H9 (cell line): Measurements from ENCODE around the gene VEGFA. TPM values are rescaled to one million over a fixed set of nuclear protein-coding genes. Genes with fewer than 3 reads are reported as not detected.

Experiments
- DNase-seq: peaks from one replicate; pipeline ENCODE4 v3.0.0-alpha.2; 2017
- H2AFZ ChIP-seq: one replicate; pipeline ENCODE4 v1.6.1; 2013; ENCODE audit warnings: mild to moderate bottlenecking, low read length, control low read depth, moderate library complexity
- H2AK5ac ChIP-seq: 2 replicates; pipeline ENCODE4 v1.6.1; 2013; ENCODE audit warnings: low read length, control low read depth, mixed read lengths; ENCODE audit not compliant: insufficient read length
- H2BK120ac ChIP-seq: one replicate; pipeline ENCODE4 v1.6.1; 2013; ENCODE audit warnings: low read depth, mild to moderate bottlenecking, low read length, control low read depth, inconsistent platforms; ENCODE audit not compliant: poor library complexity, severe bottlenecking
- H2BK12ac ChIP-seq: 2 replicates; pipeline ENCODE4 v1.6.1; 2013; ENCODE audit warnings: low read length, control low read depth, mixed read lengths, low read depth; ENCODE audit not compliant: insufficient read length
- H2BK15ac ChIP-seq: 2 replicates; pipeline ENCODE4 v1.6.1; 2013; ENCODE audit warnings: low read depth, low read length, control low read depth
- H2BK20ac ChIP-seq: one replicate; pipeline ENCODE4 v1.6.1; 2013; ENCODE audit warnings: low read depth, mild to moderate bottlenecking, low read length, control low read depth, inconsistent platforms; ENCODE audit not compliant: poor library complexity, severe bottlenecking
- H2BK5ac ChIP-seq: 2 replicates; pipeline ENCODE4 v1.6.1; 2013; ENCODE audit warnings: low read length, control low read depth, mixed read lengths; ENCODE audit not compliant: insufficient read length
- H3K14ac ChIP-seq: 2 replicates; pipeline ENCODE4 v1.6.1; 2013; ENCODE audit warnings: low read length, control low read depth; ENCODE audit not compliant: insufficient read depth
- H3K18ac ChIP-seq: 2 replicates; pipeline ENCODE4 v1.6.1; 2013; ENCODE audit warnings: low read depth, mild to moderate bottlenecking, mixed read lengths, low read length, control low read depth; ENCODE audit not compliant: insufficient read length
- H3K23ac ChIP-seq: 2 replicates; pipeline ENCODE4 v1.6.1; 2013; ENCODE audit warnings: low read length, control low read depth, mixed read lengths, low read depth; ENCODE audit not compliant: insufficient read length
- H3K23me2 ChIP-seq: 2 replicates; pipeline ENCODE4 v1.6.1; 2013; ENCODE audit warnings: low read depth, mild to moderate bottlenecking, mixed read lengths, low read length, control low read depth; ENCODE audit not compliant: insufficient read length, poor library complexity, severe bottlenecking
- H3K27ac ChIP-seq: 2 replicates; pipeline ENCODE4 v1.5.1; 2013; ENCODE audit warnings: low read length, control low read depth, mixed read lengths, low read depth; ENCODE audit not compliant: insufficient read length
- H3K27me3 ChIP-seq: 2 replicates; pipeline ENCODE4 v1.6.1; 2013; ENCODE audit warnings: low read length, control low read depth, inconsistent platforms; ENCODE audit not compliant: insufficient read depth
- H3K4ac ChIP-seq: 2 replicates; pipeline ENCODE4 v1.6.1; 2013; ENCODE audit warnings: low read depth, mild to moderate bottlenecking, control low read depth, inconsistent platforms, low read length, moderate library complexity
- H3K4me1 ChIP-seq: 2 replicates; pipeline ENCODE4 v1.6.1; 2013; ENCODE audit warnings: low read length, control low read depth, inconsistent platforms; ENCODE audit not compliant: insufficient read depth
- H3K4me2 ChIP-seq: 2 replicates; pipeline ENCODE4 v1.6.1; 2013; ENCODE audit warnings: low read length, control low read depth, mixed read lengths; ENCODE audit not compliant: insufficient read length, insufficient read depth
- H3K56ac ChIP-seq: 2 replicates; pipeline ENCODE4 v1.6.1; 2013; ENCODE audit warnings: low read depth, mild to moderate bottlenecking, mixed read lengths, low read length, control low read depth; ENCODE audit not compliant: insufficient read length
- H3K79me1 ChIP-seq: 2 replicates; pipeline ENCODE4 v1.6.1; 2013; ENCODE audit warnings: low read depth, mild to moderate bottlenecking, moderate library complexity, low read length, control low read depth, inconsistent platforms; ENCODE audit not compliant: insufficient read depth, poor library complexity, severe bottlenecking
- H3K79me2 ChIP-seq: 2 replicates; pipeline ENCODE4 v1.6.1; 2013; ENCODE audit warnings: low read length, control low read depth, inconsistent platforms; ENCODE audit not compliant: insufficient read depth
- H3K9ac ChIP-seq: 2 replicates; pipeline ENCODE4 v1.6.1; 2013; ENCODE audit warnings: low read length, control low read depth, mixed read lengths; ENCODE audit not compliant: insufficient read length; ENCODE audit errors: extremely low read depth
- H3K9me3 ChIP-seq: one replicate; pipeline ENCODE4 v1.6.1; 2013; ENCODE audit warnings: low read depth, low read length, inconsistent platforms; ENCODE audit not compliant: control insufficient read depth
- H3T11ph ChIP-seq: one replicate; pipeline ENCODE4 v1.6.1; 2013; ENCODE audit warnings: mild to moderate bottlenecking, low read length, control low read depth, inconsistent platforms
- H4K20me1 ChIP-seq: one replicate; pipeline ENCODE4 v1.6.1; 2013; ENCODE audit not compliant: control insufficient read depth, insufficient read length, insufficient read depth
- H4K5ac ChIP-seq: 2 replicates; pipeline ENCODE4 v1.6.1; 2013; ENCODE audit warnings: low read depth, mild to moderate bottlenecking, mixed read lengths, low read length, control low read depth; ENCODE audit not compliant: insufficient read length
- H4K8ac ChIP-seq: replicated peaks from 2 replicates; pipeline ENCODE4 v1.6.1; 2013; ENCODE audit warnings: low read length, control low read depth, mixed read lengths, low read depth; ENCODE audit not compliant: insufficient read length
- H4K91ac ChIP-seq: 2 replicates; pipeline ENCODE4 v1.6.1; 2013; ENCODE audit warnings: low read depth, mild to moderate bottlenecking, moderate library complexity, mixed read lengths, low read length, control low read depth; ENCODE audit not compliant: insufficient read length
- H3K27ac Mint-ChIP-seq, 3 experiments: 2 replicates in 2 of 3; 3 replicates in 1 of 3; pipeline ENCODE4 v1.8.0; 2020 to 2021; ENCODE audit warnings: mixed read lengths in 3 of 3, mild to moderate bottlenecking in 1 of 3, moderate library complexity in 1 of 3
- H3K27me3 Mint-ChIP-seq: 2 replicates; pipeline ENCODE4 v1.8.0; 2021; ENCODE audit warnings: low read depth, mild to moderate bottlenecking, moderate library complexity, mixed read lengths
- H3K36me3 Mint-ChIP-seq, 3 experiments: 2 replicates in 2 of 3; 3 replicates in 1 of 3; pipeline ENCODE4 v1.8.0; 2020 to 2021; ENCODE audit warnings: low read depth in 3 of 3, mixed read lengths in 3 of 3; ENCODE audit not compliant: insufficient read depth in 1 of 3
- H3K4me1 Mint-ChIP-seq, 2 experiments: 2 replicates each; pipeline ENCODE4 v1.8.0; 2020; ENCODE audit warnings: mixed read lengths in 2 of 2
- H3K4me3 Mint-ChIP-seq, 2 experiments: 2 replicates in 1 of 2; 3 replicates in 1 of 2; pipeline ENCODE4 v1.8.0; 2020 to 2021; ENCODE audit warnings: mild to moderate bottlenecking in 2 of 2, mixed read lengths in 2 of 2, moderate library complexity in 1 of 2
- H3K9me3 Mint-ChIP-seq, 2 experiments: 2 replicates in 1 of 2; 3 replicates in 1 of 2; pipeline ENCODE4 v1.8.0; 2020; ENCODE audit warnings: mild to moderate bottlenecking in 2 of 2, mixed read lengths in 2 of 2, moderate library complexity in 1 of 2
- WGBS: extraction: QIAGEN DNeasy Blood & Tissue Kit; methylation state at CpG from one replicate; pipeline ENCODE4 v1.1.7; 2013; ENCODE audit warnings: missing lambda C conversion rate, low lambda C conversion rate, mixed read lengths; ENCODE audit not compliant: insufficient read length; ENCODE audit errors: extremely low coverage; 5-methylcytosine and 5-hydroxymethylcytosine counted together
- total RNA-seq: library from RNA; stranded (reverse); gene quantifications from 2 replicates; pipeline ENCODE4 v1.2.1, GENCODE V29; 2021
- TF ChIP-seq, protein P1 (sequence below): fragments of 200-600 bp; sonication (generic); conservative IDR thresholded peaks from 3 replicates; pipeline ENCODE4 v1.8.0; 2021; ENCODE audit warnings: antibody characterized with exemption, mild to moderate bottlenecking

Gene VEGFA
- total RNA-seq, 1 experiment from 2014 or later, result 47.9 TPM

- H3K9ac ChIP-seq, result no peak overlapping the region
- H3K27ac Mint-ChIP-seq, result no peak overlapping the region
Measured at GRCh38 chr6:43810965-43811732, 41.1 kb downstream of the VEGFA start.

More at GRCh38 chr6:43810965-43811732, 41.1 kb downstream of the VEGFA start:
- Histone ChIP-seq H3K79me1 (no peaks in the 10 kb centered on the region), H3K9me3 (no peaks in the 10 kb centered on the region), H4K20me1 (no peaks in the 10 kb centered on the region), H3T11ph (no peak overlapping the region), H2AFZ (no peak overlapping the region), H2BK20ac (no peak overlapping the region), H2BK5ac (no peak overlapping the region), H3K79me2 (no peaks in the 10 kb centered on the region), H3K14ac (no peak overlapping the region), H3K18ac (no peak overlapping the region), H3K56ac (no peak overlapping the region), H3K27ac (no peak overlapping the region), H3K23me2 (no peaks in the 10 kb centered on the region), H3K27me3 (0 out of 2 replicates have a peak, but pooled peaks cover 2% of the 10 kb centered on the region), H2BK15ac (no peak overlapping the region), H4K8ac (no peak overlapping the region), H3K4me1 (no peaks in the 10 kb centered on the region), H2BK12ac (no peak overlapping the region), H4K5ac (no peak overlapping the region), H4K91ac (no peak overlapping the region), H3K4me2 (no peak overlapping the region), H3K4ac (no peak overlapping the region), H3K23ac (no peak overlapping the region), H2AK5ac (no peak overlapping the region), H2BK120ac (no peak overlapping the region)
- Mint-ChIP-seq H3K36me3 (no peaks in the 10 kb centered on the region), H3K4me3 (no peak overlapping the region), H3K27me3 (no peaks in the 10 kb centered on the region; the same call in 1 of the 2 replicates), H3K9me3 (no peaks in the 10 kb centered on the region), H3K4me1 (peaks cover 0 to 2% of the 10 kb centered on the region in 2 experiments; a peak in 2 of 4 replicates)
- no peak for DNase-seq
- TF ChIP-seq, protein P1, sequence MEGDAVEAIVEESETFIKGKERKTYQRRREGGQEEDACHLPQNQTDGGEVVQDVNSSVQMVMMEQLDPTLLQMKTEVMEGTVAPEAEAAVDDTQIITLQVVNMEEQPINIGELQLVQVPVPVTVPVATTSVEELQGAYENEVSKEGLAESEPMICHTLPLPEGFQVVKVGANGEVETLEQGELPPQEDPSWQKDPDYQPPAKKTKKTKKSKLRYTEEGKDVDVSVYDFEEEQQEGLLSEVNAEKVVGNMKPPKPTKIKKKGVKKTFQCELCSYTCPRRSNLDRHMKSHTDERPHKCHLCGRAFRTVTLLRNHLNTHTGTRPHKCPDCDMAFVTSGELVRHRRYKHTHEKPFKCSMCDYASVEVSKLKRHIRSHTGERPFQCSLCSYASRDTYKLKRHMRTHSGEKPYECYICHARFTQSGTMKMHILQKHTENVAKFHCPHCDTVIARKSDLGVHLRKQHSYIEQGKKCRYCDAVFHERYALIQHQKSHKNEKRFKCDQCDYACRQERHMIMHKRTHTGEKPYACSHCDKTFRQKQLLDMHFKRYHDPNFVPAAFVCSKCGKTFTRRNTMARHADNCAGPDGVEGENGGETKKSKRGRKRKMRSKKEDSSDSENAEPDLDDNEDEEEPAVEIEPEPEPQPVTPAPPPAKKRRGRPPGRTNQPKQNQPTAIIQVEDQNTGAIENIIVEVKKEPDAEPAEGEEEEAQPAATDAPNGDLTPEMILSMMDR, result no peak
- no CpG with 5 or more reads among the region's 6 CpGs for WGBS
